Fibroblast of mammary gland (primary cell): ENCODE data around the gene TAX1BP3.
A peak's percentile ranks its signal among the peaks of the same experiment; 100 is the strongest.
"Not testable (repeated sequence)": the region's sequence is repeated elsewhere in the genome, so short reads cannot be mapped to it uniquely, and the experiment has no call there.

Source experiments
- DNase-seq: peaks from one replicate; pipeline ENCODE4 v3.0.0-alpha.2; 2010; ENCODE audit warnings: low read depth
- H3K4me3 ChIP-seq: 2 replicates; pipeline ENCODE4 v1.5.1; 2011; ENCODE audit warnings: low read depth, mild to moderate bottlenecking, low read length, moderate library complexity; ENCODE audit not compliant: control insufficient read depth
- TF ChIP-seq, protein P1 (sequence below): conservative IDR thresholded peaks from 2 replicates; pipeline ENCODE4 v1.5.1; 2011; ENCODE audit warnings: low read depth, low read length, inconsistent platforms; ENCODE audit not compliant: control insufficient read depth, insufficient read depth

Gene TAX1BP3, protein sequence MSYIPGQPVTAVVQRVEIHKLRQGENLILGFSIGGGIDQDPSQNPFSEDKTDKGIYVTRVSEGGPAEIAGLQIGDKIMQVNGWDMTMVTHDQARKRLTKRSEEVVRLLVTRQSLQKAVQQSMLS

DNA sequence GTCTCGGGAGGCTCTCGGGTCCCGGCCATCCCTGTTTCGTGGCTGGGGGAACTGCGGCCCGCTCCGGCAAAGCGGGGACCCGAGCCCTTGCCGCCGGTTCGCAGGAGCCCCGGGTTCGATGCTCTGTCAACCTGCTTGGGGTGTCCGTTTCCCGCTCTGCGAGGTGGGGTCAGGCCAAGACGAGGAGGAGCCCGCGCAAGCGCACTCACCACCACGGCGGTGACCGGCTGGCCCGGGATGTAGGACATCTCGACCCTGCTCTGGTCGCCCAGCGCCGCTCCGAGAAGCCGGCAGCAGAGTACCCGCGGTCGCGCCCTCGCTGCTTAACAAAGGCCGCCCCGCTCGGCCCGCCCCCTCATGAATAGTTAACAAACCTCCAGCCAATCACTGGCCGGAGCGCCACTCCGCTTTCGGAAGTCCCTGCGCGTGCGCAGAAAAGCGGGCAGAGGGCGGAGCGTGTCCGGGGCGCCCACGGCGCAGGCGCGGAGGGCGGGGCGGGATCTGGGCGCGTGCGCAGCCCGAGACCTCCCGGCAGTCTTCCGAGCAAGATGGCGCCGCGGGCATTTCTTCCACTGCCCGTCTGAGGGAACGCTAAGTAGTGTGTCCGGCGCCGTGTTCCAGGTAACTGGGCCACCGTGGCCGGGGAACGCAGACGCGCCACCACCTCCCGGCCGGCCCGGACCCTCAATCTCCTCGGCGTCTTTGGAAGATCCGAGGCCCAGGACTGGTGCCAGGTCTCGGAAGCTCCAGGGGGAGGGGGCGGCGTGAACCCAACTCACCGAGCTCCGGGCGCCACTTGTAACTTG is at the start of gene TAX1BP3, which contains the start of gene EMC6:
TSS of gene TAX1BP3 (minus strand) at position 300 of the 806 bp plus-strand sequence. CDS start at position 248, 52 bp downstream.
TSS of gene EMC6 (plus strand) at position 534 of the 806 bp plus-strand sequence. CDS start 335 bp downstream, outside the sequence.
- H3K4me3 ChIP-seq, result peak within 1 kb of the TSS; percentile 94
- peak; percentile 95 for DNase-seq
- TF ChIP-seq, protein P1, sequence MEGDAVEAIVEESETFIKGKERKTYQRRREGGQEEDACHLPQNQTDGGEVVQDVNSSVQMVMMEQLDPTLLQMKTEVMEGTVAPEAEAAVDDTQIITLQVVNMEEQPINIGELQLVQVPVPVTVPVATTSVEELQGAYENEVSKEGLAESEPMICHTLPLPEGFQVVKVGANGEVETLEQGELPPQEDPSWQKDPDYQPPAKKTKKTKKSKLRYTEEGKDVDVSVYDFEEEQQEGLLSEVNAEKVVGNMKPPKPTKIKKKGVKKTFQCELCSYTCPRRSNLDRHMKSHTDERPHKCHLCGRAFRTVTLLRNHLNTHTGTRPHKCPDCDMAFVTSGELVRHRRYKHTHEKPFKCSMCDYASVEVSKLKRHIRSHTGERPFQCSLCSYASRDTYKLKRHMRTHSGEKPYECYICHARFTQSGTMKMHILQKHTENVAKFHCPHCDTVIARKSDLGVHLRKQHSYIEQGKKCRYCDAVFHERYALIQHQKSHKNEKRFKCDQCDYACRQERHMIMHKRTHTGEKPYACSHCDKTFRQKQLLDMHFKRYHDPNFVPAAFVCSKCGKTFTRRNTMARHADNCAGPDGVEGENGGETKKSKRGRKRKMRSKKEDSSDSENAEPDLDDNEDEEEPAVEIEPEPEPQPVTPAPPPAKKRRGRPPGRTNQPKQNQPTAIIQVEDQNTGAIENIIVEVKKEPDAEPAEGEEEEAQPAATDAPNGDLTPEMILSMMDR, result no peak

DNA sequence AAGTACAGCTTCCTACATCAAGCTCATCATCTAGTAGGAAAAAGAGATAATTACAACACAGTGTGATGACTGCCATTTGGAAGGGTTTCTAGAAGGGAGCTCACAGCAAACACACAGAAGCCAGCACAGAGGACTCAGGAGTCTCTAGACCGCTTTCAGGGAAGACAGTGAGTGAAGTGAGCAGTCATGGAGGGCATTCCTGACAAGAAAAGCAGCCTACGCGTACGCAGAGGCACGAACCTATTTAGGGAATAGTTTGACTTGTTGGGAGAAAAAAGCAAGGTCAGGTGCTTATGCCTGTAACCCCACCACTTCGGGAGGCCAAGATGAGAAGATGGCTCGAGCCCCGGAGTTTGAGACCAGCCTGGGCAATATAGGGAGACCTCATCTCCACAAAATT is 46.9 kb upstream of the TAX1BP3 start:
- no peak for DNase-seq
- TF ChIP-seq, protein P1, result no peak
- no peak overlapping the region for H3K4me3 ChIP-seq

DNA sequence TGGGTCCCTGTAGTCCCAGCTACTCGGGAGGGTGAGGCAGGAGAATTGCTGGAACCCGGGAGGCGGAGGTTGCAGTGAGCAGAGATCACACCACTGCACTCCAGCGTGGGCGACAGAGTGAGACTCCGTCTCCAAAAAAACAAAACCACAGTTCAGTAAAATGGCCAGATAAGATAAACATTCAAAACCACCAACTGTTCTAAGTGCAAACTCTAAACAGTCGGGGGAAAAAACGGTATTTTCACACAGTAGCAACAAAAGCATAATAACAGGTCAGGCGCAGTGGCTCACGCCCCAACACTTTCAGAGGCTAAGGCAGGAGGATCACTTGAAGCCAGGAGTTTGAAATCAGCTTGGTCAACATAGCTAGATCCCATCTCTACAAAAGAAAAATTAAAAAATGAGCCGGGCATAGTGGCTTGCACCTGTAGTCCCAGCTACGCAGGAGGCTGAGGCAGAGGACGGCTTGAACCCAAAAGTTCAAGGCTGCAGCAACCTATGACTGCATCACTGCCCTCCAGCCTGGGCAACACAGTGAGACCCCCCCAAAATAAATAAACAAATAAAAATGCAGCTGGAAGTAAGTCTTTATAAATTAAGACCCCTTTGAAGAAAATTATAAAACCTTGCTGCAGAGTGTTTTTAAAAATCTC is 44.6 kb upstream of the TAX1BP3 start:
- TF ChIP-seq, protein P1, result no peak
- no peak for DNase-seq
- no peak overlapping the region for H3K4me3 ChIP-seq

DNA sequence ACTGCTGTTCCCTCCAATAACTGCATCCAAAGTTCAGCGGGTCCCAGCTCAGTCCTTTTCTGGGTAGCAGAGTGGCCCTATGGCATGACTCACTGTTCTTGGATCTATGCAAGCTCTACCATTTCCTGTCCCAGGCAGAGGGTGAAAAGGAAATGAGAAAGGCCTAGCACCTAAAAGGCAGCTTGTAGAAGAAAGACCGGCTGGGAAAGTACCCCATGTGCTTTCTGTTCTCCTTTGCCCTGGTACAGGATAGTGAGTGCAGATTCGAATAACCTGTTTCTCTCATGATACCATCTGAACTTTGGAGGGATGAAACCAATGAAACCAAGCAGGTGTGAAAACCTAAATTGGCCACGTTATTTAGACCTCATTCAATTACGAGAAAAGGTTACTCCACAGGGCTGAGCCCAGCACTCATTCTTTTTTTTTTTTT is 42.6 kb upstream of the TAX1BP3 start:
- TF ChIP-seq, protein P1, result no peak
- no peak overlapping the region for H3K4me3 ChIP-seq
- DNase-seq, result peak; percentile 64

DNA sequence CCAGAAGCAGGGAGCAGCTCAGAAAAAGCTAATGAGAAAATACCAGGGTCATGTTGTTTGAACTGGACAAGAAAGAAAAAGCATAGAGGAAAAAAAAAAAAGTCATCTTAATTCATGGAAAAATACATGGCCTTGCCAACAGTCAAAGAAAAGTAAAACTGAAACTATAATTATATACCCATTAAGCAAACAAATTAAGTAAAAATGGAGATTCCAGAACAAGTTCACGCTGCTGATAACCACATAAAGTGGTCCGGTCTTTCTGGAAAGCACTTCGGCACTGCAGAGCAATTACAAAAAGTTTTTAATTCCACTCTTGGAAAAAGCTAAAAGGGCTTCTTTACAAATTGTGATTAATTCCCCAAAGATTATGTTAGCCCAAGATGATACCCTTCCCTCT is 40.0 kb upstream of the TAX1BP3 start:
- DNase-seq, result no peak
- TF ChIP-seq, protein P1, result no peak
- no peak overlapping the region for H3K4me3 ChIP-seq

DNA sequence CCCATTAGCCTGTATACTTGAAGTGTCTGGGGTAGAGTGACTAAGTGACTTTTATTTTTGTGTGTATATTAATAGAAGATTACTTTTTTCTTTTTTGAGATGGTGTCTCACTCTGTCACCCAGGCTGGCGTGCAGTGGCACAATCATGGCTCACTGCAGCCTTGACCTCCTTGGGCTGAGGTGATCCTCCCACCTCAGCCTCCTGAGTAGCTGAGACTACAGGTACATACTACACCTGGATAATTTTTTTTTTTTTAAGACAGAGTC is 37.3 kb upstream of the TAX1BP3 start:
- DNase-seq, H3K4me3 ChIP-seq: not testable (repeated sequence)
